GM23338 (cell line): ENCODE results near the gene PRIM1. TPM values are rescaled to one million over a fixed set of nuclear protein-coding genes. Genes with fewer than 3 reads are reported as not detected.

ENCODE experiments used
- ATAC-seq: fragments of 200-7000 bp; cut with Tn5 transposase; 3 replicates; pipeline ENCODE4 v1.9.1; 2020
- DNase-seq: peaks from one replicate; pipeline ENCODE4 v3.0.0-alpha.2; 2015; ENCODE audit warnings: low spot score
- H2AFZ ChIP-seq: fragments of 200-600 bp; sonication (generic); 2 replicates; pipeline ENCODE4 v1.8.0; 2016; ENCODE audit warnings: antibody characterized with exemption, mild to moderate bottlenecking, moderate library complexity
- H3F3A ChIP-seq: fragments of 200-600 bp; sonication (generic); replicated peaks from 2 replicates; pipeline ENCODE4 v1.8.0; 2017; ENCODE audit warnings: antibody characterized with exemption, mixed run types, low read depth
- H3K27ac ChIP-seq: fragments of 200-600 bp; sonication (generic); 2 replicates; pipeline ENCODE4 v1.6.1; 2016; ENCODE audit warnings: low read depth
- H3K27me3 ChIP-seq: fragments of 200-600 bp; sonication (generic); 2 replicates; pipeline ENCODE4 v1.8.0; 2016; ENCODE audit warnings: mild to moderate bottlenecking, mixed run types, moderate library complexity; ENCODE audit not compliant: insufficient read depth
- H3K36me3 ChIP-seq: fragments of 200-600 bp; sonication (generic); 2 replicates; pipeline ENCODE4 v1.8.0; 2016; ENCODE audit warnings: mild to moderate bottlenecking; ENCODE audit not compliant: insufficient read depth
- H3K4me1 ChIP-seq: fragments of 200-600 bp; sonication (generic); 2 replicates; pipeline ENCODE4 v1.8.0; 2016; ENCODE audit warnings: mild to moderate bottlenecking, moderate library complexity; ENCODE audit not compliant: insufficient read depth
- H3K4me2 ChIP-seq: fragments of 200-600 bp; sonication (generic); 2 replicates; pipeline ENCODE4 v1.7.1; 2017; ENCODE audit warnings: mixed run types
- H3K4me3 ChIP-seq: fragments of 200-600 bp; sonication (generic); 2 replicates; pipeline ENCODE4 v1.6.1; 2016; ENCODE audit warnings: mixed run types
- H3K79me2 ChIP-seq: fragments of 200-600 bp; sonication (generic); replicated peaks from 2 replicates; pipeline ENCODE4 v1.8.0; 2017; ENCODE audit warnings: mild to moderate bottlenecking; ENCODE audit not compliant: insufficient read depth
- H3K9me2 ChIP-seq: fragments of 200-600 bp; sonication (generic); 2 replicates; pipeline ENCODE4 v1.8.0; 2017; ENCODE audit not compliant: insufficient read depth
- H4K20me1 ChIP-seq: fragments of 200-600 bp; sonication (generic); replicated peaks from 2 replicates; pipeline ENCODE4 v1.8.0; 2017; ENCODE audit warnings: mild to moderate bottlenecking; ENCODE audit not compliant: insufficient read depth
- H3K27ac Mint-ChIP-seq: 2 replicates; pipeline ENCODE4 v1.8.0; 2020; ENCODE audit warnings: inconsistent platforms, mild to moderate bottlenecking, moderate library complexity, mixed read lengths
- H3K27me3 Mint-ChIP-seq: 3 replicates; pipeline ENCODE4 v1.8.0; 2022; ENCODE audit warnings: low read depth, mild to moderate bottlenecking, moderate library complexity, mixed read lengths, inconsistent platforms; ENCODE audit not compliant: insufficient read depth, poor library complexity
- H3K36me3 Mint-ChIP-seq: 3 replicates; pipeline ENCODE4 v1.8.0; 2021; ENCODE audit warnings: low read depth, mild to moderate bottlenecking, inconsistent platforms, moderate library complexity, mixed read lengths
- H3K4me1 Mint-ChIP-seq: 3 replicates; pipeline ENCODE4 v1.8.0; 2020; ENCODE audit warnings: mild to moderate bottlenecking, inconsistent platforms, mixed read lengths
- H3K4me3 Mint-ChIP-seq: 3 replicates; pipeline ENCODE4 v1.8.0; 2021; ENCODE audit warnings: moderate library complexity, mild to moderate bottlenecking, inconsistent platforms, mixed read lengths
- H3K9me3 Mint-ChIP-seq: 3 replicates; pipeline ENCODE4 v1.8.0; 2020; ENCODE audit warnings: moderate library complexity, mild to moderate bottlenecking, inconsistent platforms, mixed read lengths
- CTCF ChIP-seq, 2 experiments: fragments of 200-600 bp in 1 of 2; sonication (generic) in 1 of 2; conservative IDR thresholded peaks; 2 replicates each; pipeline versions ENCODE4 v1.5.1 to v1.6.1; 2016 to 2017; ENCODE audit warnings: antibody characterized with exemption in 2 of 2, low read depth in 2 of 2, mild to moderate bottlenecking in 2 of 2, moderate library complexity in 1 of 2
- REST ChIP-seq: IDR thresholded peaks from one replicate; pipeline ENCODE4 v1.6.1; 2018; ENCODE audit warnings: antibody characterized with exemption; ENCODE audit not compliant: unreplicated experiment
- STAT1 ChIP-seq: IDR thresholded peaks from one replicate; pipeline ENCODE4 v1.6.1; 2016; ENCODE audit warnings: antibody characterized with exemption; ENCODE audit not compliant: unreplicated experiment
- ZNF462 ChIP-seq: fragments of 250-450 bp; sonication (Bioruptor Pico); IDR thresholded peaks from 2 replicates; pipeline ENCODE4 v1.5.0; 2020; ENCODE audit warnings: mild to moderate bottlenecking, moderate library complexity
- polyA plus RNA-seq: library from polyadenylated mRNA; unstranded; fragments of >200 nt; fragmentation: Nextera tagmentation; extraction: Ambion mirVana; gene quantifications from 2 replicates; pipeline ENCODE4 v1.2.1, GENCODE V29; 2016
- total RNA-seq: library from RNA; depleted of rRNA; stranded (reverse); fragments of >200 nt; shearing (Covaris generic); gene quantifications from 2 replicates; pipeline ENCODE4 v1.2.3, GENCODE V29; 2014

The PRIM1 gene
- total and polyA plus RNA-seq, 2 experiments from 2014 or later, result 67.9 to 73.9 TPM

- peak overlapping the region; percentile 96 for H3K27ac ChIP-seq
- H3K4me1 Mint-ChIP-seq, result peaks cover 52% of the 10 kb centered on the region
- H3K27me3 Mint-ChIP-seq, result peaks cover 14% of the 10 kb centered on the region
- peak overlapping the region; percentile 93 for H3K4me3 ChIP-seq
- H4K20me1 ChIP-seq, result peaks cover 49% of the 10 kb centered on the region
- DNase-seq, result peak; percentile 18
- peaks cover 48% of the 10 kb centered on the region for H3K4me1 ChIP-seq
- H3K4me3 Mint-ChIP-seq, result peak overlapping the region; percentile 98
- H2AFZ ChIP-seq, result no peak overlapping the region
- H3F3A ChIP-seq, result 0 out of 2 replicates have a peak, but pooled peaks cover 20% of the 10 kb centered on the region
- H3K36me3 ChIP-seq, result peaks cover 36% of the 10 kb centered on the region
- H3K9me2 ChIP-seq, result peaks cover 5% of the 10 kb centered on the region; the same call in 1 of the 2 replicates
- H3K79me2 ChIP-seq, result peaks cover 60% of the 10 kb centered on the region
- no peak for TF ChIP-seq CTCF (conservative IDR thresholded peaks at IDR 0.05; ENCODE audit: low read depth in 2 of 2)
- peak overlapping the region; percentile 99 for H3K4me2 ChIP-seq
- no peak for ATAC-seq
- H3K27me3 ChIP-seq, result no peaks in the 10 kb centered on the region
- H3K9me3 Mint-ChIP-seq, result no peaks in the 10 kb centered on the region; the same call in 2 of the 3 replicates
- H3K36me3 Mint-ChIP-seq, result peaks cover 82% of the 10 kb centered on the region
- H3K27ac Mint-ChIP-seq, result peak overlapping the region; percentile 100
These were observed 28.0 kb downstream of the PRIM1 start for GRCh38 chr12:56723889-56724700.

GRCh38 chr12:56723352-56723751, 28.8 kb downstream of the PRIM1 start:
- no peaks in the 10 kb centered on the region for H3K27me3 ChIP-seq
- Mint-ChIP-seq H3K4me1 (peaks cover 58% of the 10 kb centered on the region), H3K27ac (no peak overlapping the region; the same call in 1 of the 2 replicates), H3K9me3 (no peaks in the 10 kb centered on the region; the same call in 2 of the 3 replicates), H3K27me3 (peaks cover 17% of the 10 kb centered on the region), H3K36me3 (peaks cover 82% of the 10 kb centered on the region), H3K4me3 (peak overlapping the region; percentile 98)
- H3K4me2 ChIP-seq, result peak overlapping the region; percentile 99
- DNase-seq, result no peak
- peaks cover 5% of the 10 kb centered on the region; the same call in 1 of the 2 replicates for H3K9me2 ChIP-seq
- H3K4me1 ChIP-seq, result peaks cover 53% of the 10 kb centered on the region
- no peak overlapping the region for H2AFZ ChIP-seq
- peak overlapping the region; percentile 93 for H3K4me3 ChIP-seq
- H4K20me1 ChIP-seq, result peaks cover 55% of the 10 kb centered on the region
- H3K36me3 ChIP-seq, result peaks cover 38% of the 10 kb centered on the region
- H3K79me2 ChIP-seq, result peaks cover 65% of the 10 kb centered on the region
- 0 out of 2 replicates have a peak, but pooled peaks cover 23% of the 10 kb centered on the region for H3F3A ChIP-seq
- ATAC-seq, result no peak
- H3K27ac ChIP-seq, result 0 out of 2 replicates have a peak overlapping the region, but pooled peaks have one; percentile 29
- no peak for TF ChIP-seq STAT1
- no peak for TF ChIP-seq REST
- no peak for TF ChIP-seq ZNF462 (CRISPR knock-in tag)
- TF ChIP-seq CTCF (conservative IDR thresholded peaks at IDR 0.05; ENCODE audit: low read depth in 2 of 2), result no peak
